Large intestine (tissue), 12 donors: Measurements from ENCODE around the gene SIRT1. TPM values are rescaled to one million over a fixed set of nuclear protein-coding genes. Genes with fewer than 3 reads are reported as not detected.
A peak's percentile ranks its signal among the peaks of the same experiment; 100 is the strongest.
"Not testable (repeated sequence)": the region's sequence is repeated elsewhere in the genome, so short reads cannot be mapped to it uniquely, and the experiment has no call there.

ENCODE experiments used
- DNase-seq, 2 donors: peaks; one replicate each; pipeline versions ENCODE4 v3.0.0 to v3.0.0-alpha.2; 2013
- H3K27ac ChIP-seq: one replicate; pipeline ENCODE4 v1.5.1; 2013; ENCODE audit warnings: low read length
- H3K27me3 ChIP-seq: 2 replicates; pipeline ENCODE4 v1.6.1; 2013; ENCODE audit warnings: low read length; ENCODE audit not compliant: control insufficient read depth, insufficient read depth
- H3K36me3 ChIP-seq: 2 replicates; pipeline ENCODE4 v1.6.1; 2013; ENCODE audit warnings: low read length; ENCODE audit not compliant: control insufficient read depth, insufficient read depth
- H3K4me1 ChIP-seq: one replicate; pipeline ENCODE4 v1.6.1; 2013; ENCODE audit warnings: low read length; ENCODE audit not compliant: control insufficient read depth, insufficient read depth
- H3K4me3 ChIP-seq: one replicate; pipeline ENCODE4 v1.5.1; 2013; ENCODE audit warnings: low read length
- H3K9me3 ChIP-seq: one replicate; pipeline ENCODE4 v1.6.1; 2013; ENCODE audit warnings: mild to moderate bottlenecking, low read depth, low read length, moderate library complexity; ENCODE audit not compliant: control insufficient read depth
- WGBS: methylation state at CpG from one replicate; pipeline ENCODE4 v1.1.5; 2013; ENCODE audit warnings: low lambda C conversion rate; ENCODE audit not compliant: insufficient coverage; 5-methylcytosine and 5-hydroxymethylcytosine counted together
- long read RNA-seq, 11 donors: transcript quantifications; one replicate each; lab custom pipeline, GENCODE V29; 2026
- polyA plus RNA-seq: library from polyadenylated mRNA; unstranded; fragments of 120-200 nt; gene quantifications from one replicate; pipeline ENCODE4 v1.2.1, GENCODE V29; 2013

Gene SIRT1
- polyA plus RNA-seq, result 20.6 TPM
- long read RNA-seq, donor 1, full-length matches to known transcripts, result 1 of 1 reads
- long read RNA-seq, donor 1, partial matches to known transcripts, result 0 of 1 reads
- long read RNA-seq, donor 1, other reads (novel, unspliced or antisense), result 0 of 1 reads
- long read RNA-seq, donor 2, full-length matches to known transcripts, result 1 of 7 reads
- long read RNA-seq, donor 2, partial matches to known transcripts, result 6 of 7 reads
- long read RNA-seq, donor 2, other reads (novel, unspliced or antisense), result 0 of 7 reads
- long read RNA-seq, donor 3, result 0 reads
- long read RNA-seq, donor 4, result 0 reads
- long read RNA-seq, donor 5, full-length matches to known transcripts, result 1 of 1 reads
- long read RNA-seq, donor 5, partial matches to known transcripts, result 0 of 1 reads
- long read RNA-seq, donor 5, other reads (novel, unspliced or antisense), result 0 of 1 reads
- long read RNA-seq, donor 6, full-length matches to known transcripts, result 5 of 5 reads
- long read RNA-seq, donor 6, partial matches to known transcripts, result 0 of 5 reads
- long read RNA-seq, donor 6, other reads (novel, unspliced or antisense), result 0 of 5 reads
- long read RNA-seq, donor 7, full-length matches to known transcripts, result 3 of 3 reads
- long read RNA-seq, donor 7, partial matches to known transcripts, result 0 of 3 reads
- long read RNA-seq, donor 7, other reads (novel, unspliced or antisense), result 0 of 3 reads
- long read RNA-seq, donor 8, full-length matches to known transcripts, result 2 of 2 reads
- long read RNA-seq, donor 8, partial matches to known transcripts, result 0 of 2 reads
- long read RNA-seq, donor 8, other reads (novel, unspliced or antisense), result 0 of 2 reads
- long read RNA-seq, donor 9, full-length matches to known transcripts, result 1 of 1 reads
- long read RNA-seq, donor 9, partial matches to known transcripts, result 0 of 1 reads
- long read RNA-seq, donor 9, other reads (novel, unspliced or antisense), result 0 of 1 reads
- long read RNA-seq, donor 10, full-length matches to known transcripts, result 10 of 10 reads
- long read RNA-seq, donor 10, partial matches to known transcripts, result 0 of 10 reads
- long read RNA-seq, donor 10, other reads (novel, unspliced or antisense), result 0 of 10 reads
- long read RNA-seq, donor 11, full-length matches to known transcripts, result 3 of 3 reads
- long read RNA-seq, donor 11, partial matches to known transcripts, result 0 of 3 reads
- long read RNA-seq, donor 11, other reads (novel, unspliced or antisense), result 0 of 3 reads

- Histone ChIP-seq H3K27ac (peak within 1 kb of the TSS; percentile 91), H3K9me3 (no peaks in the 10 kb centered on the region), H3K4me1 (peaks cover 5% of the 10 kb centered on the region), H3K4me3 (peak within 1 kb of the TSS; percentile 59), H3K36me3 (peaks cover 15% of the 10 kb centered on the region), H3K27me3 (no peaks in the 10 kb centered on the region)
- DNase-seq, result peak; percentile 94 to 98
- no CpG with 5 or more reads among the region's 62 CpGs for WGBS
These were observed at the start of gene SIRT1 for GRCh38 chr10:67884313-67884841. Gene SIRT1 (plus strand): TSS chr10:67884656. CDS start chr10:67884722, 66 bp downstream.

- H3K36me3 ChIP-seq, H3K27me3 ChIP-seq, H3K4me1 ChIP-seq, H3K27ac ChIP-seq, DNase-seq, H3K9me3 ChIP-seq, H3K4me3 ChIP-seq: not testable (repeated sequence)
- 50% methylated on average over 1 of the region's 6 CpGs for WGBS
These were observed 48.7 kb upstream of the SIRT1 start for GRCh38 chr10:67835541-67836394.

GRCh38 chr10:67836488-67836887, 48.0 kb upstream of the SIRT1 start:
- no peak overlapping the region for H3K4me3 ChIP-seq
- DNase-seq, result no peak
- H3K36me3 ChIP-seq, result no peaks in the 10 kb centered on the region
- no peaks in the 10 kb centered on the region for H3K4me1 ChIP-seq
- H3K27ac ChIP-seq, result no peak overlapping the region
- WGBS, result no CpG with 5 or more reads among the region's 2 CpGs
- no peaks in the 10 kb centered on the region for H3K27me3 ChIP-seq
- H3K9me3 ChIP-seq, result no peaks in the 10 kb centered on the region

- Histone ChIP-seq H3K4me1 (no peaks in the 10 kb centered on the region), H3K9me3 (peaks cover 3% of the 10 kb centered on the region)
These were observed 47.5 kb upstream of the SIRT1 start for GRCh38 chr10:67836972-67837371.

GRCh38 chr10:67837541-67838314, 46.7 kb upstream of the SIRT1 start, which contains the start of gene DNAJC12:
Gene DNAJC12 (minus strand): TSS chr10:67838188. CDS start chr10:67838011, 177 bp downstream.
- Histone ChIP-seq H3K4me1 (no peaks in the 10 kb centered on the region), H3K4me3 (peak within 1 kb of the TSS; percentile 34), H3K27me3 (no peaks in the 10 kb centered on the region), H3K36me3 (no peaks in the 10 kb centered on the region), H3K27ac (peak within 1 kb of the TSS; percentile 53), H3K9me3 (peaks cover 3% of the 10 kb centered on the region)
- DNase-seq, result peak; percentile 36 to 57
- 60% methylated on average over 1 of the region's 5 CpGs for WGBS

More at GRCh38 chr10:67836972-67837371, 47.5 kb upstream of the SIRT1 start:
- no peak for DNase-seq
- WGBS, result no CpG with 5 or more reads among the region's 1 CpG
- Histone ChIP-seq H3K36me3 (no peaks in the 10 kb centered on the region), H3K4me3 (peak overlapping the region; percentile 34), H3K27me3 (no peaks in the 10 kb centered on the region), H3K27ac (no peak overlapping the region)

- H3K9me3 ChIP-seq, H3K4me3 ChIP-seq, H3K27ac ChIP-seq, DNase-seq, H3K36me3 ChIP-seq, H3K27me3 ChIP-seq: not testable (repeated sequence)
- no CpG with 5 or more reads among the region's 12 CpGs for WGBS
- H3K4me1 ChIP-seq, result peaks cover 10% of the 10 kb centered on the region
These were observed 44.9 kb upstream of the SIRT1 start for GRCh38 chr10:67839511-67839910.

GRCh38 chr10:67839951-67840350, 44.5 kb upstream of the SIRT1 start:
- Histone ChIP-seq H3K4me1 (peaks cover 10% of the 10 kb centered on the region), H3K27me3 (no peaks in the 10 kb centered on the region), H3K27ac (no peak overlapping the region), H3K4me3 (no peak overlapping the region), H3K36me3 (no peaks in the 10 kb centered on the region), H3K9me3 (peaks cover 3% of the 10 kb centered on the region)
- no CpG with 5 or more reads among the region's 3 CpGs for WGBS
- no peak for DNase-seq

GRCh38 chr10:67841737-67842136, 42.7 kb upstream of the SIRT1 start:
- H3K36me3 ChIP-seq, result no peaks in the 10 kb centered on the region
- DNase-seq, result no peak
- no peaks in the 10 kb centered on the region for H3K27me3 ChIP-seq
- peaks cover 3% of the 10 kb centered on the region for H3K9me3 ChIP-seq
- H3K27ac ChIP-seq, result no peak overlapping the region
- H3K4me3 ChIP-seq, result no peak overlapping the region
- H3K4me1 ChIP-seq, result peaks cover 10% of the 10 kb centered on the region

DNA sequence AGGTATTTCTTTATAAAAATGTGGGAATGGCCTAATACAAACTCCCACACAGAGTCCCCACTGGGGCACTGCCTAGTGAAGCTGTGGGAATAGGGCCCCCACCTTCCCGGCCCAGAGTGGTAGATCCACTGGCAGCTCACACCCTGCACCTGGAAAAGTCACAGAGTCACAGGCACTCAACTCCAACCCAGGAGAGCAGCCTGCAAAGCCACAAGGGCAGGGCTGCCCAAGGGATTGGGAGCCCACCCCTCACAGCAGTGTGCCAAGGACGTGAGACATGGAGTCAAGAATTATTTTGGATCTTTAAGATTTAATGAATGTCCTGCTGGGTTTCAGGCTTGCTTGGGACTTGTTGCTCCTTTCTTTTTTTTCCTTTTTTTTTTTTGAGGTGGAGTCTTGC, 41.2 kb upstream of the SIRT1 start:
- Histone ChIP-seq H3K36me3 (no peaks in the 10 kb centered on the region), H3K27me3 (no peaks in the 10 kb centered on the region), H3K9me3 (peaks cover 3% of the 10 kb centered on the region), H3K27ac (peak overlapping the region; percentile 40), H3K4me1 (peaks cover 10% of the 10 kb centered on the region), H3K4me3 (no peak overlapping the region)
- no CpG with 5 or more reads among the region's 2 CpGs for WGBS
- DNase-seq, result no peak
